GM19239 (cell line): ENCODE data around the gene GOLGA3.
"Not testable (repeated sequence)": the region's sequence is repeated elsewhere in the genome, so short reads cannot be mapped to it uniquely, and the experiment has no call there.

Source experiments
- DNase-seq: peaks from one replicate; pipeline ENCODE4 v3.0.0; 2011; ENCODE audit warnings: low spot score; ENCODE audit not compliant: insufficient read length
- FAIRE-seq: peaks from 2 replicates; lab custom pipeline; 2011; peaks lifted over from hg19 to GRCh38; lab: Jason Lieb, UNC

The GOLGA3 gene

DNA sequence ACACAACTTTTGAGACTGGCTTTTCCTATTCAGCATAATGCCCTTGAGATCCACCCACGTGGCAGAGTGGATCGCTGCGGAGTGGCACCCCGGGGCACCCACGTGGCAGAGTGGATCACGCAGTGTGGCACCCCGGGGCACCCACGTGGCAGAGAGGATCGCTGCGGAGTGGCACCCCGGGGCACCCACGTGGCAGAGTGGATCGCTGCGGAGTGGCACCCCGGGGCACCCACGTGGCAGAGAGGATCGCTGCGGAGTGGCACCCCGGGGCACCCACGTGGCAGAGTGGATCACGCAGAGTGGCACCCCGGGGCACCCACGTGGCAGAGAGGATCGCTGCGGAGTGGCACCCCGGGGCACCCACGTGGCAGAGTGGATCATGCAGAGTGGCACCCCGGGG is 69.8 kb downstream of the GOLGA3 start:
- FAIRE-seq, DNase-seq: not testable (repeated sequence)

DNA sequence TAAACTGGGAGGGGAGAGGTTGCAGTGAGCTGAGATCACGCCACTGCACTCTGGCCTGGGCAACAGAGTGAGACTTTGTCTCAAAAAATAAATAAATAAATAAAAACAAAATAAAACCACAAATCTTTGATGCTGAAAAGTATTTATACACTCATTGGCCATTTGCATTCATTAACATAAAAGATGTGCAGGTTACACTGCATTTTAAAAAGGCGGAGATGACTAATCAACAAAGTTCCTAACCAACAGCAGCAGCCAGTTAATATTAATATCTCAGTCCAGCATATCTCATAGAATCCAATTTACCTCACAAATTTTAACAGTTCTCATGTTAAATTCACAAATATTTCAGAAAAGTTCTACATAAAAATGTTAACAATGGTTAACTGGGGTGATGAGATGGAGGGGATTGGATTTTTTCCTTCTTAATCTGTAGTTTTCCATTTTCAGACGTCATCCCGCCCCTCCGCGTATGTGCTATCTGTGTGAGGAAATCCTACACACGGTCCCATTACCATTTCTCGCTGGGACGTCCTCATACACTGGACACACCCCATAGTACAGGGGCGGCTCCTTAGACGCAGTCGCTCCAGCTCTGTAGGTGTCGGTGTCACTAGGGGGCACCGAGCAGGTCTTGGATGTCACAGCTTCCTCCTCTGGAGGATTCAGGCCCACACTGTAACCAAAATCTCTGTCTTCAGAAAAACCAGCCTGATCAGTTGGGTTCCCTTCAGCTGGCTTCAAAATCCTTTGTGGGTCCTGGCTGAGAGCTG is 74.3 kb downstream of the GOLGA3 start:
- DNase-seq = no peak
- FAIRE-seq = no peak

- not testable (repeated sequence) for FAIRE-seq, DNase-seq
Measured at GRCh38 chr12:132753670-132754069, 75.0 kb downstream of the GOLGA3 start.

- FAIRE-seq (no peak), DNase-seq (no peak)
Measured at GRCh38 chr12:132748319-132748718, 80.3 kb downstream of the GOLGA3 start.

DNA sequence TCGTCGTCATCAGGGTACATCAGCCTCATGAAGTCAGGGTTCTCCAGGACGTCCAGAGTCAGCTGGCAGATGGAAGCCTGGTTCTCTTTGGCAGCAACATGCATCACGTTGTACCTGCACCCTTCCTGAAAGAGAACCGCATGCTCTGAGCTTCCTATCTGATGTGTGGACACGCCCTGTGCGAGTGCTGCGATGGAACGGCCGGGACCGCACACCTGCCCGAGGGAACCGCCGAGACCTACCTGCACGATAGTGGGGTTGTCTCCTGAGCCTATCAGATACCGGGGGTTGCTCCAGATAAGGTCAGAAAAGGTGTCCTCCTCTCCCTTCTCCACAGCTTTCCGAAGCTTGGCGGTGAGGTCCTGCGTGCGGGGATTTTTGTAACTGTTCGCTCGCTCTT is 80.8 kb downstream of the GOLGA3 start:
- DNase-seq (no peak), FAIRE-seq (no peak)

- FAIRE-seq (no peak), DNase-seq (no peak)
Measured at GRCh38 chr12:132747395-132747794, 81.3 kb downstream of the GOLGA3 start.

DNA sequence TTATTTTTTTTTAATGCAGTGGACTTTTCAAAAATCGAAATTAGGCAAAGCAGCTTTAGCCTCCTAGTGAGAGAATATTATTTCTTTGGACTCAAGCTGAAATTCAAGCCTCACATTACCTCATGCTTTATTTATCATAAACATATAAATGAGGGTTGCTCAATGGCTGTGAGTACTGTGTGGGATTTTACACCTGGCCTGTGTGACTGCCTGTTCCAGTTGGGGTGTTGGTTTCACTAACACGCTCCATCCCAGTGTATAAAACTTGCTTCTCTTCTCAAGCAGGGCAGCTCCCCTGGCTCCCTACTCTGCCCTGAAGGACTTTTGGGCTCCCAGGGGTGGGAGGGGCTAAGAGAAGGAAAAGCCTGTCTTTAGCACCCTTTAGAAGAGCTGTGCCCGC is 82.1 kb downstream of the GOLGA3 start:
- DNase-seq = no peak
- no peak for FAIRE-seq

- FAIRE-seq (no peak), DNase-seq (no peak)
Measured at GRCh38 chr12:132743831-132744230, 84.8 kb downstream of the GOLGA3 start.

DNA sequence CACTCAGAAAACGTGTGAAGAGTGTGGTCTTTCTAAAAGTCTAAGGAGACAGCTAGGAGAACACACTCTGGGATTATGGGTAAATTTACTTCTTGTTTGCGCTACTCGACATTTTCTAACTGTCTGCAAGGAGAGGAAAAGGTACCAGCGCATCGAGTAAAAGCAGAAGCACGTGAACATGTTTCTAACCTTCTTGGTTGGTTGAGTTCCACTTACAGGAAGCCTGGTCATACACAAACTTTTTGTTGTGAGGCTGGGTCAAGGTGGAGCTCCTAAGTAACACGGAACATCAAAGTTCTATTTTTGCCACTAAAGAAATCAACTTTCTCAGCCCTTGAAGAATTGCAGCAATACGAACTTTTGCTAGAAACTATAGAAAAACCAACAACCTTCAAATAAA is 87.0 kb downstream of the GOLGA3 start:
- no peak for DNase-seq
- no peak for FAIRE-seq

- DNase-seq (no peak), FAIRE-seq (no peak)
Measured at GRCh38 chr12:132740652-132741051, 88.0 kb downstream of the GOLGA3 start.

DNA sequence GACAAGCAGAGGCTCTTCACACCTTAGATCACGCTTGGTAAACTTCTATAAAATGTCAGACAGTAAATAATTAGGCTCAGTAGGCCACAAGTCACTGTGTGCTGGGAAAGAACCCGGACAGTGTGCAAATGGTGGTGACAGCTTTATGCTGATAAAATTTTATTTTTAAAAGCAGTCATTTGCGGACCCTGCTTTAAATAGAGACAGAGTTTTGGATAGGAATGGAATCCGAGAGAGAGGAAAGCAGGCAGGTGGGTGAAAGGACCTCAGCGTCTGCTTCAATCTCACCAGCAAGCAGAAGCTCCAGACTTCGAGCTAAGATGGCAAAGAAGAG is 88.4 kb downstream of the GOLGA3 start:
- no peak for FAIRE-seq
- no peak for DNase-seq

DNA sequence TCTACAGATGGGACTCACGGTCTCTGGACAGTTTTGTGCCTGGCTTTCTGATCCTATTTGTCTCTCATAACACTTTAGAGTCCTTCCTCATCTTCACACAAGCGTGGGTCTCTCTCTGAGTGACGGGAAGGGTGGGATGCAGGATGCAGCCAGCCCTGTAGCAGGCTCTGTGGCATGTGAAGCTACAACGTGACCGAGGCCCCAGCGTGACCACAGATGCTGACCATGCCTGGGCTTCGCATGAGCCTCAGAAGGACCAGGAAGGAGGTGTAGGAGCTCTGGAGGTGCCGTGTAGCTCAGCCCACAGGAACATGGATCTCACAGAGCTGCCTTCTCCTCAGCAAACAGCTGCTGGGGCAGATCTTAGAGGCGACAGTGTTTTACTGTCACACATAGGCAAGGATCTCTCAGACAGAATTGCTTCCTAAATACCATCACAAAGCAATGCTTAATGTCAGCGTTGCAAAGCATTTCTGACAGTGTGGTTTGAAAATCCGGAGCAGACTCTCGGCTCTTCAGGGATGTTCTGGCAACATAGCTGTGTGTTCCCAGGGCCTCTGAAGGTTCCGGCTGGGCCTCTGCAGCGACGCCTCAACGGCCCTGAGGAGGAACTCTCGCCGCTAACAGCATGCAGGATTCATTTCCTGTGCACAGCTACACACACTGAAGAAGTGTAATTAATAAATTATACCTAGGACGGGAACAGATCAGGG is 88.9 kb downstream of the GOLGA3 start:
- FAIRE-seq (no peak), DNase-seq (no peak)

DNA sequence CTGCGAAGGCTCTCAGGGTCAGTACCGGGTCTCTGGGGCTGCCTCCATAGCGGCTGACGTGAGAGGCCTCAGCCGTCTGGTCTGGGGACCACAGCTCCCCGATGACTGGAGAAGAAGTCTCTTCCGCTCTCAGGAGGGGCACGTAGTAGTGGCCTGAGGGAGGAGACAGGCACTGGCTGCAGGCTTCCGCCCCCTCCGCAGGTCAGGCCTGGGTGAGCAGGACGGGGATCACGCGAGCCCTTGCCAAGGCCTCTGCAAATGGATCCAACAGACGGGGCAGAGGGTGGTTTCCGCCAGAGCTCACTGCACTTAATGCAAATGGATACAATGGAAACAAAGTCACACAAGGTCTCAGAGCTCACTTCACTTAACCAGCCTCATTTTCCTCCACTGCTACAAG is 91.8 kb downstream of the GOLGA3 start:
- DNase-seq (no peak), FAIRE-seq (no peak)

DNA sequence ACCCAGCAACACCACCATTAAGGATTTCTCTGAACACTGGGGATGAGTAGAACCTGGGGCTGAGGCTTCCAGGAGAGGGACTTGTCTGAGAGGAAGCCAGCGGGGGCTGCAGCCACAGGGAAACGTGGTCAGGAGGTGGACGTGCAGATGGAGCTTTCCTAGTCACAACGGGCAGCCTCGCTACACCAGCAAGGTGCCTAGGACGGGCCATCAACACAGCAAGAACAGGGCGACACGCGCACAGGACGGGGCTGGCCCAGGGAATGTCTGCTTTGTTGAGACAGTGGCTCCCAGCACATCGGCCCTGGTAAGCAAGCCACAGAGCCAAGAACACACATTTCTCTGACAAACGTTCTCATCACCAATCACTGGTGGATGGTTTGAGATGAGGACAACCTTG is 92.3 kb downstream of the GOLGA3 start:
- FAIRE-seq (no peak), DNase-seq (no peak)

GRCh38 chr12:132735496-132735895 is 93.2 kb downstream of the GOLGA3 start:
- no peak for DNase-seq
- no peak for FAIRE-seq

GRCh38 chr12:132734206-132734605 is 94.5 kb downstream of the GOLGA3 start:
- DNase-seq (no peak), FAIRE-seq (no peak)

GRCh38 chr12:132731574-132731973 is 97.1 kb downstream of the GOLGA3 start:
- FAIRE-seq = no peak
- DNase-seq = no peak

GRCh38 chr12:132730353-132730752 is 98.3 kb downstream of the GOLGA3 start:
- FAIRE-seq = no peak
- no peak for DNase-seq

- DNase-seq (no peak), FAIRE-seq (no peak)
Measured at GRCh38 chr12:132729541-132730320, 98.9 kb downstream of the GOLGA3 start.

DNA sequence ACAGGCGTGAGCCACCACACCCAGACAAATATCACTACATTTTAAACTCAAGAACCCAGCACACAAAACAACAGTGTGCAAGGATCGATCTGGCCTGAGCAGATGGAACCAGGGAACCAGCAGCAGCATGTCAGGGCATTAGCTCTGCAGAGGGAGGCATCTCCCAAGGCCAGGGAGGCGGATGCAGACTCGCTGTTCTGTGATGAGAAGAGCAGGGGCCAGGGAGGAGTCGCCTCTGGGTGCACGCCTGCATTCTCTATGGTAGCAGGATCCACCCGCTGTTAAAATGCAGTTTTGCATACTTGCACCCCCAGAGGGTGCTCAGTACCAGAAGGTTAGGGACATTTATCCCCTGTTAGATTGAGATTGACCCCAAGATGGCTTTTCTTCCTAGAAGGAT is 100.2 kb downstream of the GOLGA3 start:
- DNase-seq (no peak), FAIRE-seq (no peak)
